ENCODE measurements around the gene BCR.

GRCh38 chr22:23217171-23218052 lies 37.1 kb downstream of the BCR start:
- TF ChIP-seq CTCF (conservative IDR thresholded peaks at IDR 0.05; ENCODE audit: low read length) (no peak), EZH2phosphoT487 (IDR thresholded peaks at IDR 0.05; ENCODE audit: borderline replicate concordance, low read depth, low read length) (no peak)
